Ascending aorta (tissue), 2 donors: Measurements from ENCODE around the gene HLA-DQB2. TPM values are rescaled to one million over a fixed set of nuclear protein-coding genes. Genes with fewer than 3 reads are reported as not detected.
"Not testable (repeated sequence)": the region's sequence is repeated elsewhere in the genome, so short reads cannot be mapped to it uniquely, and the experiment has no call there.

ENCODE experiments used
- DNase-seq, 2 donors: peaks; one replicate each; pipeline ENCODE4 v3.0.0-alpha.2; 2019; ENCODE audit warnings: low spot score in 2 of 2
- H3K27ac ChIP-seq, 2 donors: fragments of 200-600 bp; sonication (generic); one replicate each; pipeline ENCODE4 v1.5.1; 2016 to 2017; ENCODE audit warnings: mild to moderate bottlenecking in 1 of 2
- H3K27me3 ChIP-seq: fragments of 200-600 bp; sonication (generic); one replicate; pipeline ENCODE4 v1.5.1; 2017
- H3K36me3 ChIP-seq, 2 donors: fragments of 200-600 bp; sonication (generic); one replicate each; pipeline ENCODE4 v1.5.1; 2016
- H3K4me1 ChIP-seq, 2 donors: fragments of 200-600 bp; sonication (generic); one replicate each; pipeline ENCODE4 v1.5.1; 2016 to 2017; ENCODE audit warnings: mild to moderate bottlenecking in 1 of 2
- H3K4me3 ChIP-seq, 2 donors: fragments of 200-600 bp; sonication (generic); one replicate each; pipeline ENCODE4 v1.5.1; 2016 to 2017; ENCODE audit warnings: mild to moderate bottlenecking in 1 of 2
- H3K9me3 ChIP-seq, 2 donors: fragments of 200-600 bp; sonication (generic); one replicate each; pipeline ENCODE4 v1.5.1; 2016
- intact Hi-C: fragments of 100-400 bp; cut with DNase I; formaldehyde crosslinking; loops from one replicate; pipeline ENCODE4 v1.15.1; 2023
- total RNA-seq: library from RNA; depleted of rRNA; stranded (reverse); fragments of >200 nt; gene quantifications from one replicate; pipeline ENCODE4 v1.1.0, GENCODE V29; 2016
- TF ChIP-seq, protein P1 (sequence below), 3 experiments: fragments of 200-600 bp in 2 of 3; fragments of 450-650 bp in 1 of 3; sonication (generic) in 2 of 3; IDR thresholded peaks; one replicate each; pipeline ENCODE4 v1.5.1; 2016 to 2019; ENCODE audit warnings: antibody characterized with exemption in 3 of 3, mild to moderate bottlenecking in 1 of 3, moderate library complexity in 1 of 3

HLA-DQB2 gene
- total RNA-seq, 1 donor from 2014 or later: 0.53 TPM

DNA sequence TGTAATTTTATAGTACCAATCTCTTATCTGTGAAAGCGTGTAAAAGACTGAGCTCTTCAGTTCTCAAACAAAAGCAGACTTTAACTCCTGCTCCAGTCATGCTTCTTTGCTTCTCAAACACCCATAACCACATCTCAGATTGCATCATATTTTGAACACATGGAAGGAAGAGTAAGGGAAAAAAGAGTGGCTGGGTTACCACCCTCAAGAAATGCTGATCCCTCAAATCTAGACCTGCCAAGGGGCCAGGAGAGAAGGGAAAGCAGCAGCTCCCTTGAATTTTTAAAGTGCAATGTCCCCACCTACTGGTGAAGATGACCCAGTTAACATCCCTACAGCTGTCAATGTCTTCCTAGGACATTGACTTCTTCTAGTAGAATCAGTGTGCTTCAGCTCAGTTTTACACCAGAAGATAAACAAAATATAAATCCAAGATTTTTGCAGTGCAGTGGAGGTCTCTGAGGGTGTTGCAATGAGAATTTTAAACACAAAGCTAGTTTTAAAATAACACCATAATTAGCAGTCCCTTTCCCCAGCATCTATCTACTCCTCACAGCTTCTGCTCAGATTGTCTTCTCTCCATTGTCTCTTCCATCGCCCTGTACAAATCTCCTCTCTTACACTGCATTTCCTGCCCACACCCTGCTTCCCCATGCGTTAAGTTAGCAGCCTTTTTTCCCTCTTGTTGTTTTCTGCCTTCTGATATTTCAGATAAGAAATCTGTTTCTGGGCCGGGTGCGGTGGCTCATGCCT, 22.6 kb upstream of the HLA-DQB2 start:
- Histone ChIP-seq H3K36me3 (no peaks in the 10 kb centered on the region), H3K4me3 (no peak overlapping the region), H3K27me3 (no peaks in the 10 kb centered on the region), H3K9me3 (no peaks in the 10 kb centered on the region), H3K4me1 (no peaks in the 10 kb centered on the region), H3K27ac (no peak overlapping the region)
- no peak for DNase-seq
- TF ChIP-seq, protein P1, sequence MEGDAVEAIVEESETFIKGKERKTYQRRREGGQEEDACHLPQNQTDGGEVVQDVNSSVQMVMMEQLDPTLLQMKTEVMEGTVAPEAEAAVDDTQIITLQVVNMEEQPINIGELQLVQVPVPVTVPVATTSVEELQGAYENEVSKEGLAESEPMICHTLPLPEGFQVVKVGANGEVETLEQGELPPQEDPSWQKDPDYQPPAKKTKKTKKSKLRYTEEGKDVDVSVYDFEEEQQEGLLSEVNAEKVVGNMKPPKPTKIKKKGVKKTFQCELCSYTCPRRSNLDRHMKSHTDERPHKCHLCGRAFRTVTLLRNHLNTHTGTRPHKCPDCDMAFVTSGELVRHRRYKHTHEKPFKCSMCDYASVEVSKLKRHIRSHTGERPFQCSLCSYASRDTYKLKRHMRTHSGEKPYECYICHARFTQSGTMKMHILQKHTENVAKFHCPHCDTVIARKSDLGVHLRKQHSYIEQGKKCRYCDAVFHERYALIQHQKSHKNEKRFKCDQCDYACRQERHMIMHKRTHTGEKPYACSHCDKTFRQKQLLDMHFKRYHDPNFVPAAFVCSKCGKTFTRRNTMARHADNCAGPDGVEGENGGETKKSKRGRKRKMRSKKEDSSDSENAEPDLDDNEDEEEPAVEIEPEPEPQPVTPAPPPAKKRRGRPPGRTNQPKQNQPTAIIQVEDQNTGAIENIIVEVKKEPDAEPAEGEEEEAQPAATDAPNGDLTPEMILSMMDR (IDR thresholded peaks at IDR 0.05): peak; percentile 13 to 21 (median 13)
- intact Hi-C loops: no loop called here

DNA sequence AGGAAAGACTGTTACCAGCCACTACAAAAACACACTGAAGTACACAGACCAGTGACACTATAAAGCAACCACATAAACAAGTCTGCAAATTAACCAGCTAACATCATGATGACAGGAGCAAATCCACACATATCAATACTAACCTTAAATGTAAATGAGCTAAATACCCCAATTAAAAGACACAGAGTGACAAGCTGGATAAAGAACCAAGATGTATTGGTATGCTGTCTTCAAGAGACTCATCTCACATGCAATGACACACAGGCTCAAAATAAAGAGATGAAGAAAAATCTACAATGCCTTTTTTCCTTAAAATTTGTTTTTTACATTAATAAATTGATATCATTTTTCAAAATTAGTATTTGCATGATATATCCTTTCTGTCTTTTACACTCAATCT, 19.6 kb upstream of the HLA-DQB2 start:
- H3K36me3 ChIP-seq, DNase-seq, H3K27ac ChIP-seq, H3K4me1 ChIP-seq, H3K9me3 ChIP-seq, H3K4me3 ChIP-seq, intact Hi-C loops, H3K27me3 ChIP-seq: not testable (repeated sequence)

- TF ChIP-seq, protein P1 (IDR thresholded peaks at IDR 0.05): no peak
- no peaks in the 10 kb centered on the region for H3K27me3 ChIP-seq
- no peak for DNase-seq
- no peak overlapping the region for H3K4me3 ChIP-seq
- H3K4me1 ChIP-seq: no peaks in the 10 kb centered on the region
- no peaks in the 10 kb centered on the region for H3K36me3 ChIP-seq
- intact Hi-C loops: no loop called here
- H3K9me3 ChIP-seq: no peaks in the 10 kb centered on the region
- no peak overlapping the region for H3K27ac ChIP-seq
These were observed 15.7 kb upstream of the HLA-DQB2 start for GRCh38 chr6:32779036-32779435.

GRCh38 chr6:32775071-32775470, 11.7 kb upstream of the HLA-DQB2 start:
- DNase-seq: no peak
- no peaks in the 10 kb centered on the region for H3K36me3 ChIP-seq
- H3K27me3 ChIP-seq: no peaks in the 10 kb centered on the region
- H3K4me3 ChIP-seq: no peak overlapping the region
- intact Hi-C loops: no loop called here
- no peaks in the 10 kb centered on the region for H3K9me3 ChIP-seq
- H3K27ac ChIP-seq: no peak overlapping the region
- TF ChIP-seq, protein P1 (IDR thresholded peaks at IDR 0.05): no peak
- no peaks in the 10 kb centered on the region for H3K4me1 ChIP-seq

DNA sequence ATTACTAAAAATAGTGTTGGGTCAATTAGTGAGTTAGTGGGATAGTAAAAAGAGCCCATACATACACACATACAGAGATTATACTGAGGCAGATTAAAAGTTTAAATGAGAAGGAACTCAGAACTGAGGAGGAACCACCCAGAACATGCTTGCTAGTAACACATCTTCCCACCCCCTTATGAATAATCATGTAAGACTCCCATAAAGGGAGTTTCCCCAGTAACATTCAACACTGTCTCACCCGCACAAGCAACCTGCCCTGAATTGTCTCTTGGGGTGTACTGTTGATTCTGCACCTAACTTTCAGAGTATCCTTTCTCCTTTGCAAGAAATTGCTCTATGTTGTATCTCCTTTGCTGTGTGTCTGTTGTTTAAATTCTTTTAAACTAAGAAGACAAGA, 11.1 kb upstream of the HLA-DQB2 start:
- Histone ChIP-seq H3K27ac (no peak overlapping the region), H3K27me3 (no peaks in the 10 kb centered on the region), H3K36me3 (no peaks in the 10 kb centered on the region), H3K4me1 (no peaks in the 10 kb centered on the region), H3K4me3 (no peak overlapping the region), H3K9me3 (no peaks in the 10 kb centered on the region)
- TF ChIP-seq, protein P1 (IDR thresholded peaks at IDR 0.05): no peak
- intact Hi-C loops: no loop called here
- no peak for DNase-seq

GRCh38 chr6:32772656-32773055, 9.3 kb upstream of the HLA-DQB2 start:
- Histone ChIP-seq H3K4me3 (no peak overlapping the region), H3K27ac (no peak overlapping the region), H3K27me3 (no peaks in the 10 kb centered on the region), H3K36me3 (no peaks in the 10 kb centered on the region), H3K4me1 (no peaks in the 10 kb centered on the region), H3K9me3 (no peaks in the 10 kb centered on the region)
- intact Hi-C loops: no loop called here
- TF ChIP-seq, protein P1 (IDR thresholded peaks at IDR 0.05): no peak
- no peak for DNase-seq
